Psoas muscle (tissue), 8 donors: ENCODE measurements around the gene CISD3. TPM values are rescaled to one million over a fixed set of nuclear protein-coding genes. Genes with fewer than 3 reads are reported as not detected.
A peak's percentile ranks its signal among the peaks of the same experiment; 100 is the strongest.

Source experiments
- ATAC-seq, 4 donors: fragments of 200-7000 bp; cut with Tn5 transposase; one replicate each; pipeline ENCODE4 v1.9.1; 2020; ENCODE audit warnings: moderate library complexity in 3 of 4, mild to moderate bottlenecking in 2 of 4
- DNase-seq, 2 donors: peaks; one replicate each; pipeline ENCODE4 v3.0.0-alpha.2; 2020
- H3K27ac ChIP-seq: fragments of 200-600 bp; one replicate; pipeline ENCODE4 v1.8.0; 2022
- H3K27me3 ChIP-seq, 3 donors: fragments of 200-600 bp in 1 of 3; one replicate each; pipeline versions ENCODE4 v1.6.1 to v1.8.0; 2013 to 2022; ENCODE audit warnings: low read length in 2 of 3, mild to moderate bottlenecking in 2 of 3, moderate library complexity in 1 of 3; ENCODE audit not compliant: insufficient read depth in 3 of 3
- H3K36me3 ChIP-seq, 2 donors: fragments of 200-600 bp in 1 of 2; one replicate each; pipeline versions ENCODE4 v1.6.1 to v1.8.0; 2013 to 2022; ENCODE audit warnings: low read depth in 1 of 2, mild to moderate bottlenecking in 1 of 2, moderate library complexity in 1 of 2; ENCODE audit not compliant: insufficient read depth in 1 of 2
- H3K4me1 ChIP-seq: fragments of 200-600 bp; one replicate; pipeline ENCODE4 v1.8.0; 2022
- H3K4me3 ChIP-seq: fragments of 200-600 bp; one replicate; pipeline ENCODE4 v1.8.0; 2022; ENCODE audit warnings: mild to moderate bottlenecking
- H3K9me3 ChIP-seq: fragments of 200-600 bp; one replicate; pipeline ENCODE4 v1.8.0; 2022
- WGBS, 3 donors: extraction: QIAGEN DNeasy Blood & Tissue Kit; methylation state at CpG; one replicate each; pipeline versions ENCODE4 v1.1.6 to v1.1.7; 2013; 5-methylcytosine and 5-hydroxymethylcytosine counted together
- intact Hi-C, 2 donors: fragments of 100-400 bp; cut with DNase I; formaldehyde crosslinking; loops; one replicate each; pipeline versions ENCODE4 v1.11.0 to v1.14.2; 2022
- polyA plus RNA-seq, 3 donors: library from polyadenylated mRNA; stranded (reverse); fragments of 200-250 nt; gene quantifications; one replicate each; pipeline ENCODE4 v1.2.3, GENCODE V29; 2013
- total RNA-seq, 4 donors: library from RNA; stranded (reverse); fragmentation: NEBNext Ultra II Directional in 2 of 4; extraction: Animal tissue kit (Norgen Biotek cat#: 25700) in 2 of 4; gene quantifications; one replicate each; pipeline versions ENCODE4 v1.2.1 to v1.2.4, GENCODE V29; 2021 to 2023
- TF ChIP-seq, protein P1 (sequence below): fragments of 200-600 bp; IDR thresholded peaks from one replicate; pipeline ENCODE4 v1.8.0; 2022; ENCODE audit warnings: antibody characterized with exemption
- donor health status: healthy with polysubstance abuse.
- donor health status: DM: no; HTN: no; CAD: no; lungs with moderate emphysema.
- donor health status: Bipolar disorder and iron deficiency.
- donor health status: healthy.
- donor health status: DM: yes; HTN: yes; CAD: no.
- donor health status: DM: no; HTN: no; CAD: no.
- donor health status: DM: no; HTN: no; CAD: no.
- donor health status: DM: yes; HTN: yes; CAD: no.

CISD3 gene
- total and polyA plus RNA-seq, 7 donors: 29.9 to 83.6 (median 41.5) TPM

DNA sequence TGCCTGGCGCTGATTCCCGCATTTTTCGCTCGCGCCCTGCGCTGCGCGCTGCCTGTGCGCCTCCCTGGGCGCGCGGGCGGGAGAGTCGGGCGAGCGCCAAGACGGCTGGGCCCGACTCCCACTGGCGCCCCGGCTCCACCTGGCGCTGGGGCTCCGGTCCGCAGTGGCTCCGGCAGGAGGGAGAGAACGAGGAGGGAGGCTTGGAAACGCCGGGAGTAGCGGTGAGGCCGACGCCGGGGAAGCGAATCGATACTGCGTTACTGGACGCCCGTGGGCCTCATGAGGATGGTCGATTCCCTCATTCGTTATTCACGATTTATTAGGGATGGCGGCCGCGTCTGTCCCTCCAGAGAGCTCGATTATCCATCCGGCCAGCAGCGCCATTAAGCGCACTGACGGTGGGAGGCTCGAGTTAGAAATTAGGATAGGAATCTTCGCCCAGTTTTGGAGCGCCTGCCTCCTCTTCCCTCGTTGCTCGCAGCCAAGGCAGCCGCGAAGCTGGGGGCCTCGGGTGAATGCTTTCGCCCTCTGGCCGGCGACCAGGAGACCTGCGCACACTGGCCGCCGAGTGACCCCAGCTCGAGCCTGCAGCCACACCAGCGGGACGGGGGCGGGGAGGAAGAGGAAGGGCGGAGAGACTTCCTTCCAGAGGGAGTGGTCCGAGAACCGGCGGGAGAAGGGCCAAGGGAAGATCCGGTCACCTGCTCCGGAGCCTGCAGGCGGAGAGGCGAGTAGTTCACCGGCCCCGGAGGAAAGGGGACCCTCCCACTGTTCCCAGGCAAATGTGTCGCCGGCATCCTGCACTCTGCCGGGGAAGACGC, 19.3 kb downstream of the CISD3 start:
- intact Hi-C loops: loop anchor here in 1 of 2 donors (5.0 to 10.0 kb wide), 2 partner anchors 75 to 403 kb away; partner anchors contain the start of genes CWC25 and PLXDC1
- TF ChIP-seq, protein P1, sequence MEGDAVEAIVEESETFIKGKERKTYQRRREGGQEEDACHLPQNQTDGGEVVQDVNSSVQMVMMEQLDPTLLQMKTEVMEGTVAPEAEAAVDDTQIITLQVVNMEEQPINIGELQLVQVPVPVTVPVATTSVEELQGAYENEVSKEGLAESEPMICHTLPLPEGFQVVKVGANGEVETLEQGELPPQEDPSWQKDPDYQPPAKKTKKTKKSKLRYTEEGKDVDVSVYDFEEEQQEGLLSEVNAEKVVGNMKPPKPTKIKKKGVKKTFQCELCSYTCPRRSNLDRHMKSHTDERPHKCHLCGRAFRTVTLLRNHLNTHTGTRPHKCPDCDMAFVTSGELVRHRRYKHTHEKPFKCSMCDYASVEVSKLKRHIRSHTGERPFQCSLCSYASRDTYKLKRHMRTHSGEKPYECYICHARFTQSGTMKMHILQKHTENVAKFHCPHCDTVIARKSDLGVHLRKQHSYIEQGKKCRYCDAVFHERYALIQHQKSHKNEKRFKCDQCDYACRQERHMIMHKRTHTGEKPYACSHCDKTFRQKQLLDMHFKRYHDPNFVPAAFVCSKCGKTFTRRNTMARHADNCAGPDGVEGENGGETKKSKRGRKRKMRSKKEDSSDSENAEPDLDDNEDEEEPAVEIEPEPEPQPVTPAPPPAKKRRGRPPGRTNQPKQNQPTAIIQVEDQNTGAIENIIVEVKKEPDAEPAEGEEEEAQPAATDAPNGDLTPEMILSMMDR: no peak
- H3K4me3 ChIP-seq: peak overlapping the region; percentile 66
- peaks cover 0 to 56% (median 8%) of the 10 kb centered on the region in 3 donors for H3K27me3 ChIP-seq
- peaks cover 27% of the 10 kb centered on the region for H3K4me1 ChIP-seq
- ATAC-seq (peak; percentile 18 to 21 (median 20)), DNase-seq (peak; percentile 90 to 91)
- H3K9me3 ChIP-seq: no peaks in the 10 kb centered on the region
- peaks cover 0 to 11% of the 10 kb centered on the region in 2 donors for H3K36me3 ChIP-seq
- 0 to 1% (median 1%) methylated on average over 66 to 79 of the region's 79 CpGs for WGBS, 3 donors
- H3K27ac ChIP-seq: peak overlapping the region; percentile 75

- Histone ChIP-seq H3K4me1 (peaks cover 32% of the 10 kb centered on the region), H3K27ac (peak overlapping the region; percentile 65), H3K4me3 (peak overlapping the region; percentile 66), H3K36me3 (peaks cover 3 to 16% of the 10 kb centered on the region in 2 donors), H3K27me3 (peaks cover 0 to 56% (median 8%) of the 10 kb centered on the region in 3 donors), H3K9me3 (no peaks in the 10 kb centered on the region)
- WGBS, 3 donors: 8 to 9% (median 9%) methylated on average over 11 to 12 of the region's 12 CpGs
- ATAC-seq: no peak
- TF ChIP-seq, protein P1: no peak
- intact Hi-C loops: loop anchor here in 1 of 2 donors (5.0 to 10.0 kb wide), 2 partner anchors 75 to 402 kb away; partner anchors contain the start of genes CWC25 and PLXDC1
- no peak for DNase-seq
Measured at GRCh38 chr17:38750044-38750311, 19.8 kb downstream of the CISD3 start.

DNA sequence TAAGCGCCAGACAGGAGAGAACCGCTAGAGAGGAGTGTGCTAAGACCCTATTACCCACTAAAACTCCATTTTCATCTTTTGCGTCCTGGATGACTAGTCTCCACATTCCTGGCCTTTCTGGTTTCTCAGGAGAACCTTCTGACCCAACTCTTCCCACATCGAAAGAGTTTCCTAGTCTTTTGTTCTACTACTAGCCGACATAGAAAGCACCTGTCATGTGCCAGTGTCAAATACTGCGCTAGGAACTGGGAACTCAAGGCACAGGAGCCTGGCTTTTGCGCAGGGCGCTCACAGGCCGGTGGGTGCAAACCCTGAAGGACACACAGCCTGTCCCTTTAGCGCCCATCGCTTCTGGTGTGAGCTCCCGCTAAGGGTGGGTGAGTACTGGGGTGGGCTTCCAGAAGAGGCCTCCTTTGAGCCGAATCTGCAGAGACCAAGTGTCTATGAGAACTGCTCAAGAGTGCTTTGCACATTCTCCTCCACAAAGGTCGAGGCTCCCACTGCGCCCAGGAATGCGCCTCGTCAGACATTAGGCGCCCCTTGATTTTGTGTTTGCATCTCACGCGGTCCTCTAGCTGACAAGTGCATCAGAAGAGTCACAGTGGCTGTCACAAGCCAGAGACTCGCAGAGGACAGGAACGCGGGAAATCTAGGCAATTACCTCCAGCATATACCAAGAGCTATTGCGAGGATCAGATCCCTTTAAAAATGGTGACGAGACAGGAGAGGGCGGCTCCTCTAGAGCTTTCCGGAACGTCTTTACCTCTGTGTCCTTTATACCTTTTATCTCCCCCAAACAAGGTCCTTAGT, 20.4 kb downstream of the CISD3 start:
- Histone ChIP-seq H3K9me3 (no peaks in the 10 kb centered on the region), H3K4me1 (peaks cover 32% of the 10 kb centered on the region), H3K27me3 (peaks cover 0 to 55% (median 8%) of the 10 kb centered on the region in 3 donors), H3K4me3 (peak overlapping the region; percentile 79), H3K36me3 (peaks cover 3 to 20% of the 10 kb centered on the region in 2 donors), H3K27ac (peak overlapping the region; percentile 65)
- ATAC-seq (no peak), DNase-seq (no peak)
- WGBS, 3 donors: 46 to 52% (median 52%) methylated on average over 28 of the region's 28 CpGs
- TF ChIP-seq, protein P1: no peak
- intact Hi-C loops: loop anchor here in 1 of 2 donors (5.0 to 10.0 kb wide), 2 partner anchors 74 to 402 kb away; partner anchors contain the start of genes CWC25 and PLXDC1

DNA sequence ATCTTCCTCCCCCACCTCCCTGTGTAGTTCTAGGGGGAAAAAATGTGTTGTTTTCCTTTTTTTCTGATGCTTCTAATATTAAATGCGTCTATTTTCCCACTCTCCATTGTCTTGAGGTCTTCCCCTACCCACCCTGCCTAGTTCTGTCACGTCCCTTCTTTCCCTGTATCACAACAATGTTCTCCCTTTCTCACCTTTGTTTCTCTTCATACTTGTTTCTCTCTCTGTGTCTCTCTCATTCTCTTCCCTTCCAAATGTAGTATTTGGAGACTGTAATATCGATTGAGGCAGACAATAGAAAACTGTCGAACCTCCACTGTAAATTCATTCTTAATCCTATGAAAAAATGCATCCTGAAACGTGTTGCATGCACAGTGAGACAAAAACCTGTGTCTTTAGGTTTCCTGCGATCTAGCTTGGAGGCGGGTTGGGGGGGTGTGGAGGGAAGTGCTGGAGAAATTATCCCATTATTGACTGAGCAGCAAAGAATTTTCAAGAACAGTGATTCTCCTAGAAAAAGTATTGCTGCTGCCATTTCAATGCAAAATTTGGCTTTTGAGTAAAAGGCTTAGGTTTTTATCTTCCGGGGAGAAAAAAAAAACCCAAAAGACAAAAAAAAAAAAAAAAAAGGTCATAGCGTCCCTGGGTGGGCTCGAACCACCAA, 21.1 kb downstream of the CISD3 start:
- 15 to 21% (median 17%) methylated on average over 10 of the region's 10 CpGs for WGBS, 3 donors
- DNase-seq (no peak), ATAC-seq (no peak)
- Histone ChIP-seq H3K27me3 (peaks cover 0 to 52% (median 8%) of the 10 kb centered on the region in 3 donors), H3K27ac (no peak overlapping the region), H3K36me3 (peaks cover 3 to 27% of the 10 kb centered on the region in 2 donors), H3K4me1 (peaks cover 32% of the 10 kb centered on the region), H3K4me3 (peak overlapping the region; percentile 79), H3K9me3 (no peaks in the 10 kb centered on the region)
- intact Hi-C loops: loop anchor here in 1 of 2 donors (5.0 to 10.0 kb wide), 2 partner anchors 74 to 401 kb away; partner anchors contain the start of genes CWC25 and PLXDC1
- TF ChIP-seq, protein P1: no peak
